HEK293T (cell line): ENCODE measurements around the gene TCF12.

Source experiments
- ARNT ChIP-seq: fragments of 450-650 bp; IDR thresholded peaks from 2 replicates; pipeline ENCODE4 v1.6.1; 2017; ENCODE audit warnings: mild to moderate bottlenecking
- ELF4 ChIP-seq: fragments of 450-650 bp; IDR thresholded peaks from 2 replicates; pipeline ENCODE4 v1.6.1; 2017; ENCODE audit warnings: antibody characterized with exemption
- FOXA1 ChIP-seq: fragments of 450-650 bp; IDR thresholded peaks from 2 replicates; pipeline ENCODE4 v1.6.1; 2016; ENCODE audit warnings: mild to moderate bottlenecking
- FOXM1 ChIP-seq: fragments of 450-650 bp; IDR thresholded peaks from 2 replicates; pipeline ENCODE4 v1.6.1; 2017; ENCODE audit warnings: mild to moderate bottlenecking, borderline replicate concordance
- HDGF ChIP-seq: fragments of 450-650 bp; IDR thresholded peaks from 2 replicates; pipeline ENCODE4 v1.6.1; 2017; ENCODE audit warnings: antibody characterized with exemption, borderline replicate concordance
- LEF1 ChIP-seq: fragments of 450-650 bp; IDR thresholded peaks from 2 replicates; pipeline ENCODE4 v1.6.1; 2017; ENCODE audit warnings: mild to moderate bottlenecking, borderline replicate concordance
- SP1 ChIP-seq: fragments of 450-650 bp; IDR thresholded peaks from 2 replicates; pipeline ENCODE4 v1.6.1; 2017
- ZNF384 ChIP-seq: fragments of 450-650 bp; IDR thresholded peaks from 2 replicates; pipeline ENCODE4 v1.6.1; 2016

DNA sequence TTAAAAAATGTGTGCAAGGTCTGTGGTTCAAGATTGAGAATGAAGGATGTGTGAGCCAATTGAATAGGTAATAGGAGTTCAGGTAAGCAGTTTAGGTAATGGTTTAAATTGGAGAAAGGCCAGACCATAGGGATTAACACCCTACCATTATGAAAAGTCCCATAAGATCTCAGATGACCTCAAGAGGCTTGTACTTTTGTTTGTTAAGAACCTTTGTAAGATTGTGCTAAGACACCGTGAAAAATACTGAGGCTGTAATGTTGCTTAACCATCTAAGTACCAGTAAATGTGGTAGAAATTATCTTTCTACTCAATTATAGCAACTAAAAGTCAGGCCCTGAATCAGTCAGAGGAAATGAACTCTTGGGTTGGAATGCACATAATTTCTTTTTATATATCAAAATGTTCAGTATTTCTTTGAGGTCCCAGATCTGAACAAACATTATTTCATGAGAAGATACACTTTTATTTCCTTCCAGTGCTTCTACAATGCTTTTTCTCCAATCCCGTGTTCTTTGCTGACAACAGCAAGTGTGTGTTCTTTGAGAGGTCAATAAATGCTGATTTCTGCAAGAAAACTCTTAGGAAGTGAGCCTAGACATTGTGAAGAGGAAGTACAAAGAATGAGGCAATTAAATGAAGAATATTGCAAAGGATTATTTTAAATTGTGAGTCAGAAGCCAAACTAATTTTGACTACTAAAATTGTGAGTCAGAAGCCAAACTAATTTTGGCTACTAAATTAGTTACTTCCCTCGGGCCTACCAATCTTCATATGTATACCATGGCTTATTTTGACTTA lies 66.4 kb downstream of the TCF12 start:
- TF ChIP-seq HDGF (no peak), ARNT (no peak), ZNF384 (no peak), SP1 (no peak), ELF4 (no peak), FOXA1 (no peak), FOXM1 (no peak), LEF1 (no peak)
